ENCODE data around the gene SGCA. TPM values are rescaled to one million over a fixed set of nuclear protein-coding genes. Genes with fewer than 3 reads are reported as not detected.

The SGCA gene
- total RNA-seq, 2 donors from 2014 or later = 0.51 to 2.6 TPM

GRCh38 chr17:50211249-50212120 lies 45.7 kb downstream of the SGCA start:
- peaks cover 10% of the 10 kb centered on the region for H3K27me3 Mint-ChIP-seq (ENCODE audit: insufficient read depth)
- no peaks in the 10 kb centered on the region for H3K9me3 Mint-ChIP-seq
- Histone ChIP-seq H3K27me3 (ENCODE audit: control insufficient read depth, insufficient read depth, low read length, poor library complexity, severe bottlenecking) (no peaks in the 10 kb centered on the region), H3K9ac (ENCODE audit: extremely low read depth, low read length, poor library complexity, severe bottlenecking) (no peak overlapping the region), H3K9me3 (ENCODE audit: control insufficient read depth, low read length) (no peaks in the 10 kb centered on the region), H3K4me3 (ENCODE audit: low read length) (no peak overlapping the region), H3K27ac (ENCODE audit: low read depth, low read length) (no peak overlapping the region), H3K4me1 (ENCODE audit: control insufficient read depth, insufficient read depth, low read length) (peaks cover 24% of the 10 kb centered on the region), H3K36me3 (ENCODE audit: control insufficient read depth, insufficient read depth, low read length) (no peaks in the 10 kb centered on the region)
- peaks cover 78% of the 10 kb centered on the region for H3K4me1 Mint-ChIP-seq
- DNase-seq = peak; percentile 70
- no peaks in the 10 kb centered on the region for H3K36me3 Mint-ChIP-seq (ENCODE audit: low read depth)
- no peak overlapping the region for H3K4me3 Mint-ChIP-seq
- H3K27ac Mint-ChIP-seq = peak overlapping the region; percentile 55
- 78 to 80% methylated on average over 9 of the region's 9 CpGs for WGBS, 2 experiments (ENCODE audit: insufficient coverage in 1 of 2, insufficient read length in 1 of 2)
- TF ChIP-seq CTCF (conservative IDR thresholded peaks at IDR 0.05) = no peak

GRCh38 chr17:50212121-50212843 lies 46.5 kb downstream of the SGCA start:
- Histone ChIP-seq H3K4me1 (ENCODE audit: control insufficient read depth, insufficient read depth, low read length) (peaks cover 24% of the 10 kb centered on the region), H3K9me3 (ENCODE audit: control insufficient read depth, low read length) (no peaks in the 10 kb centered on the region), H3K27ac (ENCODE audit: low read depth, low read length) (no peak overlapping the region), H3K27me3 (ENCODE audit: control insufficient read depth, insufficient read depth, low read length, poor library complexity, severe bottlenecking) (no peaks in the 10 kb centered on the region), H3K9ac (ENCODE audit: extremely low read depth, low read length, poor library complexity, severe bottlenecking) (no peak overlapping the region), H3K4me3 (ENCODE audit: low read length) (no peak overlapping the region), H3K36me3 (ENCODE audit: control insufficient read depth, insufficient read depth, low read length) (no peaks in the 10 kb centered on the region)
- Mint-ChIP-seq H3K27me3 (ENCODE audit: insufficient read depth) (peaks cover 6% of the 10 kb centered on the region), H3K36me3 (ENCODE audit: low read depth) (no peaks in the 10 kb centered on the region), H3K4me1 (peaks cover 73% of the 10 kb centered on the region), H3K27ac (peak overlapping the region; percentile 77), H3K9me3 (no peaks in the 10 kb centered on the region), H3K4me3 (peak overlapping the region; percentile 17)
- WGBS, 2 experiments (ENCODE audit: insufficient coverage in 1 of 2, insufficient read length in 1 of 2) = 84 to 86% methylated on average over 7 to 15 of the region's 15 CpGs
- no peak for DNase-seq
- no peak for TF ChIP-seq CTCF (conservative IDR thresholded peaks at IDR 0.05)

GRCh38 chr17:50213026-50214022 lies 47.5 kb downstream of the SGCA start:
- H3K9ac ChIP-seq (ENCODE audit: extremely low read depth, low read length, poor library complexity, severe bottlenecking) = no peak overlapping the region
- Mint-ChIP-seq H3K27me3 (ENCODE audit: insufficient read depth) (peaks cover 4% of the 10 kb centered on the region), H3K27ac (peak overlapping the region; percentile 77), H3K4me1 (peaks cover 63% of the 10 kb centered on the region), H3K4me3 (peak overlapping the region; percentile 17), H3K36me3 (ENCODE audit: low read depth) (no peaks in the 10 kb centered on the region), H3K9me3 (no peaks in the 10 kb centered on the region)
- H3K4me1 ChIP-seq (ENCODE audit: control insufficient read depth, insufficient read depth, low read length) = peaks cover 22% of the 10 kb centered on the region
- 74 to 90% methylated on average over 4 to 9 of the region's 9 CpGs for WGBS, 2 experiments (ENCODE audit: insufficient coverage in 1 of 2, insufficient read length in 1 of 2)
- peak; percentile 92 for DNase-seq
- H3K4me3 ChIP-seq (ENCODE audit: low read length) = no peak overlapping the region
- H3K36me3 ChIP-seq (ENCODE audit: control insufficient read depth, insufficient read depth, low read length) = no peaks in the 10 kb centered on the region
- TF ChIP-seq CTCF (conservative IDR thresholded peaks at IDR 0.05) = peak; percentile 54
- no peaks in the 10 kb centered on the region for H3K9me3 ChIP-seq (ENCODE audit: control insufficient read depth, low read length)
- no peak overlapping the region for H3K27ac ChIP-seq (ENCODE audit: low read depth, low read length)
- no peaks in the 10 kb centered on the region for H3K27me3 ChIP-seq (ENCODE audit: control insufficient read depth, insufficient read depth, low read length, poor library complexity, severe bottlenecking)

Data from endodermal cell (in vitro differentiated cells).